Measurements from ENCODE around the gene RNFT2.
"Not testable (repeated sequence)": the region's sequence is repeated elsewhere in the genome, so short reads cannot be mapped to it uniquely, and the experiment has no call there.

The RNFT2 gene

DNA sequence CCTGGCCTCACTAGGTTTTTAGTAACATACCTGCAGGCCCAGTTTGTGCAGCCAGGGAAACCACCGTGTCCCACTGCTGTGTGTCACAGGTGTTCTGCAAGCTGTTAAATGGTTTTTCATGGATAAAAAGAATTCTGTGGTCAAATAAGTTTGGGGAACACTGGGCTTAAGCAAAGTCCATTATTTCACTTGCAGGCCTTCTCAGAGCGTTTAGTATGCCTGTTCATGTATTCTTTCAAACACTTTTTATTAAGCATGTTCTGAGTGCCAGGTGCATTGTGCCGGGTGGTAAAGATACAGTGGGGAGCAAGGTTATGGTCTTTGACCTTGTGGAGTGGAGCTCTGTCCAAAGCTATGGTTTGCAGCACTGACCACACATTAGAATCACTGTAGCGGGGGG is 7.4 kb downstream of the RNFT2 start:
- no peak for DNase-seq

DNA sequence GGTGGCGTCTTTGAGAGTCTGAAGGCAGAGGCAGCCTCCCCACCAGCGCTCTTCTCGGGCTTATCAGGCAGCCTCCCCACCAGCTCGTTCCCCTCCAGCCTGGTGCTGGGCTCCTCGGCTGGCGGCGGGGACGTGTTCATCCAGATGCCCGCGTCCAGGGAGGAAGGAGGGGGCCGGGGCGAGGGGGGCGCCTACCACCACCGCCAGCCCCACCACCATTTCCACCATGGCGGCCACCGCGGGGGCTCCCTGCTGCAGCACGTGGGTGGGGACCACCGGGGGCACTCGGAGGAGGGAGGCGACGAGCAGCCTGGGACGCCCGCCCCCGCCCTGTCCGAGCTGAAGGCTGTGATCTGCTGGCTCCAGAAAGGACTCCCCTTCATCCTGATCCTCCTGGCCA is 11.8 kb downstream of the RNFT2 start:
- DNase-seq = no peak

GRCh38 chr12:116750298-116750697 is 12.2 kb downstream of the RNFT2 start:
- DNase-seq = no peak

DNA sequence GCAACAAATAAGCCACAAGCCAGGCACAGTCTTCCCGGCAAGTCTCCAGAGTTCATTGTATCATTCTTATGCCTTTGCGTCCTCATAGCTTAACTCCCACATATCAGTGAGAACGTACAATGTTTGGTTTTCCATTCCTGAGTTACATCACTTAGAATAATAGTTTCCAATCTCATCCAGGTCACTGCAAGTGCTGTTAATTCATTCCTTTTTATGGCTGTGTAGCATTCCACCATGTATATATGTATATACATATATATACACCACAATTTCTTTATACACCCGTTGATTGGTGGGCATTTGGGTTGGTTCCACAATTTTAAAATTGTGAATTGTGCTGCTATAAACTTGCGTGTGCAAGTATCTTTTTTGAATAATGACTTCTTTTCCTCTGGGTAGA is 16.0 kb downstream of the RNFT2 start:
- DNase-seq = not testable (repeated sequence)

DNA sequence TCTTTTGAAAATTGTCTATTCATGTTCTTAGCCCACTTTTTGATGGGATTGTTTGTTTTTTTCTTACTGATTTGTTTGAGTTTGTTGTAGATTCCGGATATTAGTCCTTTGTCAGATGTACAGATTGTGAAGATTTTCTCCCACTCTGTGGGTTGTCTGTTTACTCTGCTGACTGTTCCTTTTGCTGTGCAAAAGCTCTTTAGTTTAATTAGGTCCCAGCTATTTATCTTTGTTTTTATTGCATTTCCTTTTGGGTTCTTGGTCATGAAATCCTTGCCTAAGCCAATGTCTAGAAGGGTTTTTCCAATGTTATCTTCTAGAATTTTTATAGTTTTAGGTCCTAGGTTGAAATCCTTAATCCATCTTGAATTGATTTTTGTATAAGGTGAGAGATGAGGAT is 16.7 kb downstream of the RNFT2 start:
- DNase-seq = not testable (repeated sequence)

DNA sequence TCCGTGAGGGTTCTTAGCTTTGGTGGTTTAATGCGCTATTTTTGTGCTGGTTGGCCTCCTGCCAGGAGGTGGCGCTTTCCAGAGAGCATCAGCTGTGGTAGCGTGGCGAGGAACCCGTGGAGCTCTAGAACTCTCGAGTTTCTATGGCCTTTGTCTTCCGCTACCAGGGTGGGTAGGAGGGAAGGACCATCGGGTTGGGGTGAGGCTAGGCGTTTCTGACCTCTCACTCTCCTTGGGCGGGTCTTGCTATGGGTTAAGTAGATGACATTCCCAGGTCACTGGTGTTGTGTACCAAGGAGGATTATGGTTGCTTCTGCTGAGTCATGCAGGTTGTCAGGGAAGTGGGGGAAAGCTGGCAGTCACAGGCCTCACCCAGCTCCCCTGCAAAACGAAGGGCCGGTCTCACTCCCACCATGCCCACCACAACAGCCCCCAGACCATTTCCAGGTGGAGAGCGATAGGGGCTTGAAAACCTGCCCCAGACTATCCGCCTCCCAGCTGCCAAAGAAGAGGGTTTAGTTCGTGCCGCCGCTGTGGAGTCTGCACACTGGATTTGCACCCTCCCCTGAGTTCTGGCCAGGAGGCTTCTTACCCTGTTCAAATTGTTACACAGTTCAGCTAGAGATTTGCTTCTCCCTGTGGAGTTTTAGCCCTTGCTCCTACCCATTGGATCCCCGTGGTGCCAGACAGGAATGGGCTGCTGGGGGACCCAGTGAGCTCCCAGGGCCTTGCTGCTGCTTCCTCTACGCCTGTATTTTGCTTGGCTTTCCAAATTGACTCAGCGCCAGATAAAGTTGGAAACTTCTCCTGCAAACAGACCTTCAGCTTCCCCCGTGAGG is 21.9 kb downstream of the RNFT2 start:
- DNase-seq = no peak

GRCh38 chr12:116760622-116761020 is 22.5 kb downstream of the RNFT2 start:
- no peak for DNase-seq

DNA sequence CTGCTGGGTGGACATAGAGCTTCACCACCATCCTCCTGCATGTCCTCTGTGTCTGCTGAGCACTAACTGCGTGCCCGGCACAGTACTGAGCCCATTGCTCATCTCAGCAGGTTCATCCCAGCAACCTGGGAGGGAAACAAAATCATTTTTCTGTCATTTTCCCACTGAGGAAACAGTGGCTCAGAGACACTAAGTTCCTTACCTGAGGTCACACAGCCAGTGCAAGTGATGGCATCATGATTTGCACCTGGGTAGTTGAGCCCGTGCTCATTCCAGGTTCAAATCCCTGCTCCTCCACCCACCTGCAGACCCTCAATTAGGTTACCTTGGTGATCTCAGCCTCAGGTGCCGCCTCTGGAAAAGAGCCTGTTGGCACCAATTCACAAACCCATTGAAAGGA is 23.4 kb downstream of the RNFT2 start:
- DNase-seq = no peak

DNA sequence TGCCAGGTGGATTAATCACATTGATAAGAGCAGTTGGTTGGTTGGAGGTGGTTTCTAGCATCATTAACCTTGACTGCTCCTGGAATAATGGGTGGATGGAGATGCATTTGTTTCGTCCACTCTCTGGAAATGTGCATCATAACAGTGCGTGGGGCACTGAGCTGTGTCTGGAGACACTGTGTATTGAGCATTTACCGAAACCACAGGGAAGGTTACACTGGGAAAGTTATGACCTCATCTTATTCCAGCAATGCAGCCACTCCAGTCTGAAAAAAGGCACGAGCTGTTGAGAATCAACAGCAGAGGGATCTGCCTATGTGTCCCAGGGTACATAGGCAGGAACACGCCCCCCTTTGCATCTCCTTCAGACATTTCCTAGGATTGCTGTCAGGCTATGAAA is 27.2 kb downstream of the RNFT2 start:
- DNase-seq = no peak

GRCh38 chr12:116766285-116766684 is 28.2 kb downstream of the RNFT2 start:
- no peak for DNase-seq

- no peak for DNase-seq
Observed at GRCh38 chr12:116766746-116767145, 28.6 kb downstream of the RNFT2 start.

- peak in 1 of 2 experiments; percentile 17 for DNase-seq
Observed at GRCh38 chr12:116771651-116772050, 33.5 kb downstream of the RNFT2 start.

DNA sequence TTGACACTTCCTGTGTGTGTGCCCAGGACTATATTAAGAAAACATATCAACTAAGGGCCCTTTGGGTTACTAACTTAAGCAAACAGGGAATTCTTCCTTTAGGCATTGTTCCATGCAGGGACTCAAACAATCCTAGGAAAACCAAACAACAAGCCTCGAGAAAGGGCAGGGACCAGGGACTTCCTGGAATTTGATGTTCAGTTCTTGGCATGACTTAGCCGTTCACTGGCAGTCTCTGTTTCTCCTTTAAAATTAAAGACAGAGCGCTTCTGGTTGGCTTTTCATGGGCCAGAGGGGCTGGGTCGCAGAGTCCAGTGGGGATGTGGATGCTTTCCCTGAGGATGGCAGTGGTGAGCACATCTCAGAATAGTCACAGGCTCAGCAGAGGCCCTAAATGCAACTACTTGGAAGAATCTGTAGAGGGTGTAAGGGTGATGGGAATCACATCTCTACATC is 35.2 kb downstream of the RNFT2 start:
- peak in 1 of 2 experiments; percentile 26 for DNase-seq

DNA sequence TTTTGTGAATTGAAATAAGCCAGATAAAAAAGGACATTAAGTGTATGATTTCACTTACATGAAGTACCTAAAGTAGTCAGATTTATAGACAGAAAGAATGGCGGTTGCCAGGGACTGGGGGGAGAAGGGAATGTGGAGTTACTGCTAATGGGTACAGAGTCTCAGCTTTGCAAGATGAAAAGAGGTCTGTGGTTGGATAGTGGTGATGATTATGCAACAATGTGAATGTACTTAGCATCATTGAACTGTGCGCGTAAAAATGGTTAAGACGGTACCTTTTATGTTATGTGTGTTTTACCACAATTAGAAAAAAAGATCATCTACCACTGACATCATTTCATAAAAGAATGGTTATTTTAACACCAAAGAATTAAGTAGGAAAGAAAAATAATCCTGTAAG is 35.9 kb downstream of the RNFT2 start:
- no peak for DNase-seq

DNA sequence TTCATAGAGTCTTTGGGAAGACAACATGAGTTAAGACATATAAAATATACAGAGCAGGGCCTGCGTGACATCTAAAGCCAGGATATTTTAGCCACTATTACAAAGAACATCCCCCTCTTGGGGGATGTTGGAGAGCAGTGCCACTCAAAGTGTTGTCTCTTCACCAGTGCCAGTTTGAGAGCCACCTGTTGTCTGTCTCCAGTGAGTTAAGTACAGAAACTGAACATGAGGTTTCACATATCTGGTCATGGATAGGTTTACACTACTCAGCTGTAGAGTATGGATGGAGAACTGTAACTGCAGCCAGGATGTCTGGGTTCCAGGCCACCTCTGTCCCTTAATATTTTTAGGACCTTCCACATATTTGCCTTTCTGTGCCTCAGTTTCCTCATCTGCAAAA is 39.1 kb downstream of the RNFT2 start:
- no peak for DNase-seq

GRCh38 chr12:116779597-116779996 is 41.5 kb downstream of the RNFT2 start:
- DNase-seq = no peak

- DNase-seq = no peak
Observed at GRCh38 chr12:116780942-116781341, 42.8 kb downstream of the RNFT2 start.

DNA sequence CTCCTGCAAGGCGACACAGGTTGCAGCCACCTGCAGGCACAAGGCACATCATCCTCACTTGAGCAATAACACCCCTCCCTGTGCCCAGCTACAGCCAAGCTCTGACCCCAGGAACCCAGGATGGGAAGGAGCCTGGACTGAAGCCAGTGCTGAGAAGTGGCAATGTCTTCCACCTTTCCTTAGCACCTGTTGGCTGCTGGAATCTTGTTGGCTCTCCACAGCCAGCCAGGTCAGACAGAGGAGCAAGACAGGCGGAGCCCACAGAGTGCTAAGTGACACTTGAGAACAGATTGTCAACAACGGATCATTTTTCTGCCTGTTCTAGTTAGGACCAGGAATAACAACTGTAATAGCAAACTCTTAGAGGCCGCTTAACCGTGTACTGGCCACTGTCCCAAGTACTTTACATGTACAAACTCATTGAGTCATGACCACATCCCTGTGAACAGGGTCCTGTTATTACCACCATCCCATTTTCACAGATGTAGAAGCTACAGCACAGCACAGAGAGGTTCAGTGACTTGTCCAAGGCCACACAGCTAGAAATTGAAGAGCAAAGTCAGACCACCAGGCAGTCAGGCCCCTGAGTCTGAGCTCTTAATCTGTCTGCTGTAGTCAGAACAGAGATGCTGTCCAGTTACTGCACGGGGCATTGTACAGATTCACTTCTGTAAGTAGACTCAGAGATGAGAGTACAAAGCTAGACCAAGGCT is 45.6 kb downstream of the RNFT2 start:
- no peak for DNase-seq

DNA sequence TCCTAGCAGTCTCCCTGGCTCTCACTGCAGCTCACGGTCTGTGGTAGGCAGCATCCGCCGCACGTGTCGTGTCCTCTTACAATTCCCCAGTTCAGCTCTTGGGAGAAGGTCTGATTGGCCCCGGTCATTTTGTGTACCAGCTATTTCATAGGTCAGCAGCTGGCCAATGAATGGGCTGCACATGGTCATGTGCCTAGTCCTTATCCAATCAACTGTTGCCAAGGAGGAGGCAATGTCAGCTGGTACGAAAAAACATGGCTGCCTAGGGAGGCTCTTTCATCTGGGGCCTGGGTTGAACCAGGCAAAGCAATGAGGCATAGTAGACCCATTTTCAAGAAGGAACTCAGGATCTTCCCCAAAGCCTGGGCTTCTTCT is 46.1 kb downstream of the RNFT2 start:
- DNase-seq = no peak

- not testable (repeated sequence) for DNase-seq
Observed at GRCh38 chr12:116789562-116789961, 51.4 kb downstream of the RNFT2 start.

DNA sequence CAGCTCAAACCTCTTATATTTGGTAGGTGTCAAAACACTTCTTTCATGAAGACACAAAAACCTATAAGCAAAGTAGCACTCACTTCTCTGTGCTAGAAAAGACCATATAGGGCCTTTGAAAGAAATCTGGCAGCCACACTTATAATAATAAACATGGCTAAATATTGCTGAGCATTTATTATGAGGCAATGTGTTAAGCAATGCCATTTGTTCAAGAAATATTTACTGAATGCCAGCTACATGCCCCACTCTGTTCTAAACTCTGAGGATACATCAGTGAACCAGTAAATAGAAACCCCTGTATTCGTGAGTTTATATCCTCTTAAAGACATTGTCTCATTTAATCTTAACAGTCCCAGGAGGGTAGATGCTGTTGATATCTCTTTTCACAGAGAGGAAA is 52.0 kb downstream of the RNFT2 start:
- no peak for DNase-seq

GRCh38 chr12:116792403-116792802 is 54.3 kb downstream of the RNFT2 start:
- no peak for DNase-seq

GRCh38 chr12:116794725-116795124 is 56.6 kb downstream of the RNFT2 start:
- DNase-seq = no peak

DNA sequence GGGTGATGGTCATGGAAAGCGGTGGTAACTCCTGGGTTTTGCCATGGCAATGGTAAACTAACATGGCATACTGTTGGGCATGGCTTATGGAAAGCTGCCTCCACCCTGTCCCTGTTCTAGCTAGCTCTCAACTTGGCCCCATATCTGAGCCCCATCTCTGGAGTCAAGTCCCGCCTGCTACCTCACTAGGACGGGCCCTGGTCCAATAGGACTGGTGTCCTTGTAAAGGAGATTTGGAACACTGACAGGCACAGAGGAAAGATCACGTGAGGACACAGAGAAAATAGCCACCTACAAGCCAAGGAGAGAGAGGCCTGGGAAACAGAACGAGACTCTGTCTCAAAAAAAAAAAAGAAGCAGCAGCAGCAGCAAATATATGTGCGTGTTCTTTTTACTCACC is 59.8 kb downstream of the RNFT2 start:
- DNase-seq = no peak

Measured in SW 1271 (cell line).